ENCODE measurements around the gene SEPTIN10.

- no peak for TF ChIP-seq CTCF (conservative IDR thresholded peaks at IDR 0.05; ENCODE audit: low read length)
- no peak for TF ChIP-seq EZH2phosphoT487 (IDR thresholded peaks at IDR 0.05; ENCODE audit: borderline replicate concordance)
Observed at GRCh38 chr2:109609352-109610024, 4.3 kb downstream of the SEPTIN10 start.

Data from Loucy (cell line).